Fibroblast of the aortic adventitia (primary cell): ENCODE measurements around the gene RFX7. TPM values are rescaled to one million over a fixed set of nuclear protein-coding genes. Genes with fewer than 3 reads are reported as not detected.

Source experiments
- DNase-seq: peaks from one replicate; pipeline ENCODE4 v3.0.0-alpha.2; 2010; ENCODE audit warnings: low read depth
- H3K4me3 ChIP-seq: 2 replicates; pipeline ENCODE4 v1.5.1; 2011; ENCODE audit warnings: low read depth, mild to moderate bottlenecking, control low read depth, low read length, moderate library complexity
- total RNA-seq: library from RNA; depleted of rRNA; stranded (reverse); fragments of >200 nt; gene quantifications from 2 replicates; pipeline ENCODE4 v1.2.3, GENCODE V29; 2012; ENCODE audit warnings: low replicate concordance
- TF ChIP-seq, protein P1 (sequence below): IDR thresholded peaks from 2 replicates; pipeline ENCODE4 v1.5.1; 2011; ENCODE audit warnings: mild to moderate bottlenecking, low read length, control low read depth, inconsistent platforms; ENCODE audit not compliant: insufficient read depth

The RFX7 gene
- total RNA-seq, result 4.1 and 9.5 TPM in 2 replicates

DNA sequence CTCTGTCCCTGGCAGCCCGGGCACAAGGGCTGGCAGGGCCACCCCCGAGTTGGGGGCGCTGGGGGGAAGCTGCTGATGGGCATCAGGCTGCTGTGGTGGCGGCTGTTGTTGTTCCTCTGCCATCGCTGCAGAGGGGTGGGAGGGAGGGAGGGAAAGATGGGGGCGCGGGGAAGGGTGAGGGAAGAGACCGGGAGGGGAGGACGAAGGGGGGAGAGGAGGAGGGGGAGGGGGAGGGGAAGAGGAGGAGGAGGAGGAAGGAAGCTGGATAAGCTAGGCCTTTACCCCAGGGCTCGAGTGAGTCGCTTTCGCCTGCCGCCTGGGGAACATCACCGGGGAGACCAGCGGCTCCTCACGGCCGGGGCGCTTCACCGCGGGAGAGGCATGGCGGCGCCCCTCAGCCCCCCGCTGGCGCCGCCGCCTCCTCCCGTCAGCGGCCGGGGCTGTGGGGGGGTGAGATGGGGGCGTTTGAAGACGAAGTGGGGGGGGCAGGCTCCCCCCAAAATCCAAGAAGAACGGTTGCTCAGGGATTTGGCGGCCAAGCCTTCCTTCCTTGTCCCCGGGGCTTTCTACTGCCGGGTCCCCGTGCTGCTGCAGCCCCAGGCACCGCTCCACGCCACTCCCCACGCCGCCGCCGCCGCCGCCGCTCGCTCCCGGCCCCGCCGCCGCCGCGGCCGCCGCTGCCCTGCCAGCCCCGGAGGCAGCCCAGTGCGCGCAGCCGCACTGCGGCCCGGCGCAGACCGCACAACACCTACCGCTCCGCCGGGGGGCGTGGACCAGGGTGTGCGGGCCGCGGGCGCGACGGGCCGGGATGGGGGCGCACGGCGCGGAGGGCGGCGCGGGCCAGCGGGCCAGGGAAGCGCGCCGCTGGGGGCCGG is at the start of gene RFX7:
TSS of gene RFX7 (minus strand) at position 717 of the 875 bp plus-strand sequence. CDS start at position 123, 594 bp downstream.
- peak within 1 kb of the TSS; percentile 78 for H3K4me3 ChIP-seq
- DNase-seq, result peak; percentile 61
- TF ChIP-seq, protein P1, sequence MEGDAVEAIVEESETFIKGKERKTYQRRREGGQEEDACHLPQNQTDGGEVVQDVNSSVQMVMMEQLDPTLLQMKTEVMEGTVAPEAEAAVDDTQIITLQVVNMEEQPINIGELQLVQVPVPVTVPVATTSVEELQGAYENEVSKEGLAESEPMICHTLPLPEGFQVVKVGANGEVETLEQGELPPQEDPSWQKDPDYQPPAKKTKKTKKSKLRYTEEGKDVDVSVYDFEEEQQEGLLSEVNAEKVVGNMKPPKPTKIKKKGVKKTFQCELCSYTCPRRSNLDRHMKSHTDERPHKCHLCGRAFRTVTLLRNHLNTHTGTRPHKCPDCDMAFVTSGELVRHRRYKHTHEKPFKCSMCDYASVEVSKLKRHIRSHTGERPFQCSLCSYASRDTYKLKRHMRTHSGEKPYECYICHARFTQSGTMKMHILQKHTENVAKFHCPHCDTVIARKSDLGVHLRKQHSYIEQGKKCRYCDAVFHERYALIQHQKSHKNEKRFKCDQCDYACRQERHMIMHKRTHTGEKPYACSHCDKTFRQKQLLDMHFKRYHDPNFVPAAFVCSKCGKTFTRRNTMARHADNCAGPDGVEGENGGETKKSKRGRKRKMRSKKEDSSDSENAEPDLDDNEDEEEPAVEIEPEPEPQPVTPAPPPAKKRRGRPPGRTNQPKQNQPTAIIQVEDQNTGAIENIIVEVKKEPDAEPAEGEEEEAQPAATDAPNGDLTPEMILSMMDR, result no peak

GRCh38 chr15:56292546-56293316 is 49.1 kb upstream of the RFX7 start:
- no peak for DNase-seq
- TF ChIP-seq, protein P1, result no peak
- no peak overlapping the region for H3K4me3 ChIP-seq

DNA sequence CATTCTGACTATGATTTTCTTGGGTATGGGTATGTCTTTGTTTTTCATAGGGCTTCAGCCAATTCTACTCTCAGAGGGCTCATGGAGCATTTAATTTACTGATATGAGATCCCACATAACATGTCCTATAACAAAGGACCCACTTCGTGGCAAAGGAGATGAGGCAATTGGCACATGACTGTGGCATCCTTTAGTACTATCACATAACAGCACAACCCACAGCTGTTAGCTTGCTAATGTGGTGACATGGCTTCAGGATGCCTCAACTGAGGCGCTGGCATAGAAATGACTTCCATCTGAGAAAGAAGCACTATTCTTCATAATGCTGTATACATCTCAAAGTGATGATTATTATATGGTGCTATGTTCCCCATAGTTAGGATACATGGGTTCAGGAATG is 48.1 kb upstream of the RFX7 start:
- H3K4me3 ChIP-seq, result no peak overlapping the region
- DNase-seq, result no peak
- TF ChIP-seq, protein P1, result no peak

DNA sequence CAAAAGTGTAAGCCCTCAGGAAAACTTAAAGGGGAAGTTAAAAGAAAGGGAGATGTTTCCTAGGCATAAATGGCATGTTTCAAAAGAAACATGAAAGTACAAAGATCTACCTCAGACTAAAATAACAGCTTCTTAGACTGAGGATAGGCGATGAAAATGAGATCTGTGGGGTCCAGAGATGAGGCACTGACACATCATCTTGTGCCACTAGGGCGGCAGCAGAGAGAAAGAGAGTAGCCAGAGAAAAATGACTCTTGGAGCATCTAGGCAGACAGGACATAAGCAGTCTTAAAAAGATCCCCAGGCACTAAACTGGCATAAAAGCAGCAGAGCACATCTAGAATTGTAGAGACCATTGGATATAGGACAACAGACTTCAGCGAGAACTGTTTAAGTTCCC is 42.5 kb upstream of the RFX7 start:
- no peak for DNase-seq
- TF ChIP-seq, protein P1, result no peak
- no peak overlapping the region for H3K4me3 ChIP-seq

DNA sequence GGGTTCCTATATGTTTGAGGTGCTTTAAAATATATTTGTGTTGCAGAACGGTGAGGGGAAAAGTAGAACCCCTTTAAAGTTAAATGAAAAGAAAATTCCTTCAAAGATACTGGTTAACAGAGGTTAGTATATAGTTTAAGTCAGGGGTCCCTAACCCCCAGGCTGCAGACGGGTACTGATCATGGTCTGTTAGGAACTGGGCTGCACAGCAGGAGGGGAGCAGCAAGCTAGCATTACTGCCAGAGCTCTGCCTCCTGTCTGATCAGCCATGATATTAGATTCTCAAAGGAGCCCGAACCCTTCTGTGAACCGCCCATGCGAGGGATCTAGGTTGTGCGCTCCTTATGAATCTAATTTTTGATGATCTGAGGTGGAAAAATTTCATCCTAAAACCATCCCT is 37.5 kb upstream of the RFX7 start:
- H3K4me3 ChIP-seq, result no peak overlapping the region
- DNase-seq, result no peak
- TF ChIP-seq, protein P1, result no peak

DNA sequence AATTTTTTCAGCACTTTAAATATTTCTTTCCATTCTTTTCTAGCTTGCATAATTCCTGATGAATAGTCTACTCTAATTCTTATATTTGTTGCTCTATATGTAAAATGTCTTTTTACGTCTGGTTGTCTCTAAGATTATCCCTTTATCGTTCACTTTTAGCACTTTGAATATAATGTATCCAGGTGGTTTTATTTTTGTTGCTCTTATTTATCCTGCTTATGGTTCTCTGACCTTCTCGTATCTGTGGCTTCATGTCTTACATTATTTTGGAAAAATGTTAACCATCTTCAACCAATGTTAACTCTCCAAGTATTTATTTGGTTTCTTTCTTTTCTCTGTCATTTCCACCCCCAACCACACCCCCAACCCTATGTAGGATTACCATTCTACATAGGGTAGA is 30.0 kb upstream of the RFX7 start:
- no peak for DNase-seq
- TF ChIP-seq, protein P1, result no peak
- no peak overlapping the region for H3K4me3 ChIP-seq
